Neutrophil (primary cell): ENCODE results near the gene CEACAM20.
"Not testable (repeated sequence)": the region's sequence is repeated elsewhere in the genome, so short reads cannot be mapped to it uniquely, and the experiment has no call there.

Source experiments
- H3K27ac ChIP-seq: fragments of 200-600 bp; sonication (generic); 2 replicates; pipeline ENCODE4 v1.5.1; 2016; ENCODE audit warnings: mild to moderate bottlenecking, moderate library complexity
- H3K27me3 ChIP-seq: fragments of 200-600 bp; sonication (generic); 2 replicates; pipeline ENCODE4 v1.6.0; 2016; ENCODE audit warnings: mild to moderate bottlenecking
- H3K36me3 ChIP-seq: fragments of 200-600 bp; sonication (generic); 2 replicates; pipeline ENCODE4 v1.5.1; 2017
- H3K4me1 ChIP-seq, 2 experiments: fragments of 200-600 bp in 1 of 2; sonication (generic) in 1 of 2; 1 replicate in 1 of 2; 2 replicates in 1 of 2; pipeline versions ENCODE4 v1.5.1 to v1.6.1; 2013 to 2016; ENCODE audit warnings: low read depth in 1 of 2, low read length in 1 of 2, mild to moderate bottlenecking in 1 of 2, moderate library complexity in 1 of 2; ENCODE audit not compliant: control insufficient read depth in 1 of 2, insufficient read depth in 1 of 2
- H3K4me3 ChIP-seq, 2 experiments: fragments of 200-600 bp in 1 of 2; sonication (generic) in 1 of 2; 1 replicate in 1 of 2; 2 replicates in 1 of 2; pipeline ENCODE4 v1.5.1; 2013 to 2016; ENCODE audit warnings: low read depth in 1 of 2, low read length in 1 of 2, mild to moderate bottlenecking in 1 of 2, moderate library complexity in 1 of 2
- H3K9me3 ChIP-seq: fragments of 200-600 bp; sonication (generic); 2 replicates; pipeline ENCODE4 v1.5.1; 2016
- CTCF ChIP-seq: fragments of 200-600 bp; sonication (generic); IDR thresholded peaks from 2 replicates; pipeline ENCODE4 v1.5.1; 2016; ENCODE audit warnings: antibody characterized with exemption

The CEACAM20 gene

DNA sequence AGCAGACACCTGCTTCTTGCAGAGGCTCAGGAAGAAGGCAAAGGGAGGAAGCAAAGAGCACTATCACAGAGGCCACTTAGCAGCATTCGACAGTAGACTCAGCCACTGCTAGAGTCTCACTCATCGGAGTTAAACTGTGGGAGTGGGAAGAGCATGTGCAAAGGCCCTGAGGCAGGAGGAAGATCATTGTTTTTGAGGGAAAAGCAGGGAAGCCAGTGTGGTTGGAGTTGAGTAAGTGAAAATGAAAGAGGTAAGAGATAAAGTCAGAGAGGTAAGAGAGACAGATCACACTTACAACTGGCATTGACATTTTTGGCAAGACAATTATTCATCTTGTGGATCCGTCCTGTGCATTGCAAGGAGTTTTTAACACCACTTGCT is 41.1 kb upstream of the CEACAM20 start:
- no peak overlapping the region for H3K27ac ChIP-seq
- peaks cover 9% of the 10 kb centered on the region for H3K27me3 ChIP-seq
- no peak for TF ChIP-seq CTCF
- peaks cover 8 to 18% of the 10 kb centered on the region in 2 experiments for H3K4me1 ChIP-seq
- H3K36me3 ChIP-seq: no peaks in the 10 kb centered on the region
- H3K9me3 ChIP-seq: no peaks in the 10 kb centered on the region
- no peak overlapping the region for H3K4me3 ChIP-seq

DNA sequence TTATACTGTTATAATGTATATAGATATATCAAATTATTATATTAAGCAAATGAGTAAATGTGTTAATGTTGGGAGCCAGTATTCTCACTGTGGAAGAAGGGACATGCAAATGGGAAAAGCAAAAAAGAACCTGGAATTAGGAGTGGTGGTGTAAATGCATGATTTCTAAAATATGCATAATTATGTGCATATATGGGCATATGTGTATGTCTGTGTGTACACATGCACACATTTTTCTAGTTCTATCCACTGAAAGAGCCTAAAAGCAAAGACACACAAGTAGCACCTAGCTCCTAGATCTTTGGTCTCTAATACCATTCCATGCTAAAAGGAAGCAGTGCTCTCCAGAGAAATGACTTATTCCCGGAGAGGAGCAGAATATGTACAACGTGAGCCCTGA is 38.3 kb upstream of the CEACAM20 start:
- no peak overlapping the region for H3K4me3 ChIP-seq
- H3K4me1 ChIP-seq: peaks cover 8 to 18% of the 10 kb centered on the region in 2 experiments
- no peak for TF ChIP-seq CTCF
- no peaks in the 10 kb centered on the region for H3K36me3 ChIP-seq
- H3K9me3 ChIP-seq: no peaks in the 10 kb centered on the region
- no peak overlapping the region for H3K27ac ChIP-seq
- H3K27me3 ChIP-seq: peaks cover 9% of the 10 kb centered on the region

GRCh38 chr19:44566984-44567383 is 37.5 kb upstream of the CEACAM20 start:
- Histone ChIP-seq H3K9me3 (no peaks in the 10 kb centered on the region), H3K4me1 (peaks cover 8 to 18% of the 10 kb centered on the region in 2 experiments), H3K27me3 (peaks cover 9% of the 10 kb centered on the region), H3K36me3 (no peaks in the 10 kb centered on the region), H3K27ac (no peak overlapping the region), H3K4me3 (no peak overlapping the region)
- TF ChIP-seq CTCF: no peak

GRCh38 chr19:44563086-44563655 is 33.7 kb upstream of the CEACAM20 start:
- not testable (repeated sequence) for H3K36me3 ChIP-seq, H3K27me3 ChIP-seq, H3K9me3 ChIP-seq, H3K4me3 ChIP-seq, H3K27ac ChIP-seq
- peaks cover 8 to 18% of the 10 kb centered on the region in 2 experiments for H3K4me1 ChIP-seq

DNA sequence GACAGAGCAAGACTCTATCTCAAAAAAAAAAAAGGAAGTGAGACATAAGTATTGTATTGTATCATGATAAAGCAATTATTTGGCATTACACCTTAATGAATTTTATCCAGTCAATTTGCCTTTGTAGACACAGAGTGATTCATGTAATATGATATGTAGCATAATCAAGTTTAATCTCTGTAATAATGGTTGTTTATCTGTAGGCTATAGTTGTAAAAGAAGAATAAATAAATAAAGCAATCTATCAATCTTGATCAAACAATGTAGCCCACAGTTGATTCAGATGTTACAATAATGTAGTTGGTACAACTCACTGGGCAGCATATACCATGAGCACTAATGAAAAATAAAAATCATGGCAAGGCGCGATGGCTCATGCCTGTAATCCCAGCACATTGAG is 28.5 kb upstream of the CEACAM20 start:
- Histone ChIP-seq H3K4me1 (no peaks in the 10 kb centered on the region), H3K9me3 (no peaks in the 10 kb centered on the region), H3K36me3 (no peaks in the 10 kb centered on the region), H3K27ac (no peak overlapping the region), H3K27me3 (no peaks in the 10 kb centered on the region), H3K4me3 (no peak overlapping the region)
- TF ChIP-seq CTCF: no peak

DNA sequence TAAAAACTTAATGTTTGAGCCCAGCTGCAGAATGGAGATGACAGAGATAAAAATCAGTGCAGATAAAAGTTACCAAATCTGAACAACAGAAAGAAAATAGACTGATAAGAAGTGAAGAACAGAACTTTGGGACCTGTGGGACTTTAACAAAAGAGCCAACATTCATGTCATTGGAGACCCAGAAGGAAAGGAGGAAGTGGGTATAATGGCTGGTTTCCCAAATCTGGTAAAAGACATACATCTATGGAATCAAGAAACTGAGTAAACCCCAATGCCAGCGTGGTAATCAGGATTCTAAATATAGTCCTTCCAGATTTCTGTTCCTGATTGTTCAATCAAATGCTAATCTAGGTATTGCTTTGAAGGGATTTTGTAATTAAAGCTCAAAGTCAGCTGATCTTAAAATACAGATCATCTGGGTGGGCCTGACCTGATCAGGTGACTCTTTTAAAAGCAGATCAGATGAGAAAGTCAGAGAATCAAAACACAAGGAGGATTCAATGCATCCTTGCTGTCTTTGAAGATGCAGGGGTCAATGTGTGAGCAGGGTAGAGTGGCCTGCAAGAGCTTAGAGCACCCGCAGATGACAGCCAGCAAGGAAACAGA is 25.3 kb upstream of the CEACAM20 start:
- H3K4me3 ChIP-seq: no peak overlapping the region
- H3K9me3 ChIP-seq: no peaks in the 10 kb centered on the region
- H3K36me3 ChIP-seq: no peaks in the 10 kb centered on the region
- no peaks in the 10 kb centered on the region for H3K4me1 ChIP-seq
- no peak for TF ChIP-seq CTCF
- no peaks in the 10 kb centered on the region for H3K27me3 ChIP-seq
- H3K27ac ChIP-seq: no peak overlapping the region
